ENCODE measurements around the gene ZNF493. TPM values are rescaled to one million over a fixed set of nuclear protein-coding genes. Genes with fewer than 3 reads are reported as not detected.

Gene ZNF493
- total and polyA plus RNA-seq, 12 donors, result 8.0 to 69.8 (median 22.6) TPM

DNA sequence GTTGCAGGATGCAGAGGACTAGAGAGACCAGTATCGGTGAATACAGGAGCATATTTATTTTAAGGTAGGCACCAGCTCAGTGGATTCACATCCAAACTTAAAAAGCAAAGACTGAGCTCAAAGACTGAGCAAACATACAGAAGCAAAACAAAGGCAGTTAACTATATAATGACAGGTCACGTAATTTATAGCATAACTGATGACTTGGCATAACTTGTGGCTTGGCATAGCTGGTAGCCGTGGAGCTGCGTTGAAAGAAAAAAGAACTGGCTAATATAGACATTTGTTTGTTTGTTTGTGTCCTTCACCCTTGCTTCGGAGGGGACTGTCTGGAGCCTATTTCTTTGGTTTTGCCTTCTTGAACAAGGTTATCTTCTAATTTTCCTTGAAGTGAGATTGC lies 33.7 kb downstream of the ZNF493 start:
- Histone ChIP-seq H3K27me3 (no peaks in the 10 kb centered on the region), H3K4me3 (no peak overlapping the region), H3K4me1 (replicated peaks in 1 of 2) (no peaks in the 10 kb centered on the region), H3K9me3 (replicated peaks in 1 of 3) (peaks cover 0 to 13% (median 0%) of the 10 kb centered on the region in 3 donors), H3K36me3 (replicated peaks in 1 of 2) (no peaks in the 10 kb centered on the region), H3K27ac (no peak overlapping the region)
- intact Hi-C loops (cut with DNase I), result no loop called here
- WGBS, 4 donors, result 40 to 58% (median 46%) methylated on average over 5 of the region's 5 CpGs
- TF ChIP-seq, protein P1, sequence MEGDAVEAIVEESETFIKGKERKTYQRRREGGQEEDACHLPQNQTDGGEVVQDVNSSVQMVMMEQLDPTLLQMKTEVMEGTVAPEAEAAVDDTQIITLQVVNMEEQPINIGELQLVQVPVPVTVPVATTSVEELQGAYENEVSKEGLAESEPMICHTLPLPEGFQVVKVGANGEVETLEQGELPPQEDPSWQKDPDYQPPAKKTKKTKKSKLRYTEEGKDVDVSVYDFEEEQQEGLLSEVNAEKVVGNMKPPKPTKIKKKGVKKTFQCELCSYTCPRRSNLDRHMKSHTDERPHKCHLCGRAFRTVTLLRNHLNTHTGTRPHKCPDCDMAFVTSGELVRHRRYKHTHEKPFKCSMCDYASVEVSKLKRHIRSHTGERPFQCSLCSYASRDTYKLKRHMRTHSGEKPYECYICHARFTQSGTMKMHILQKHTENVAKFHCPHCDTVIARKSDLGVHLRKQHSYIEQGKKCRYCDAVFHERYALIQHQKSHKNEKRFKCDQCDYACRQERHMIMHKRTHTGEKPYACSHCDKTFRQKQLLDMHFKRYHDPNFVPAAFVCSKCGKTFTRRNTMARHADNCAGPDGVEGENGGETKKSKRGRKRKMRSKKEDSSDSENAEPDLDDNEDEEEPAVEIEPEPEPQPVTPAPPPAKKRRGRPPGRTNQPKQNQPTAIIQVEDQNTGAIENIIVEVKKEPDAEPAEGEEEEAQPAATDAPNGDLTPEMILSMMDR (IDR thresholded peaks at IDR 0.05), result no peak
- TF ChIP-seq POLR2A (IDR thresholded peaks at IDR 0.05), result no peak
- no peak for DNase-seq

DNA sequence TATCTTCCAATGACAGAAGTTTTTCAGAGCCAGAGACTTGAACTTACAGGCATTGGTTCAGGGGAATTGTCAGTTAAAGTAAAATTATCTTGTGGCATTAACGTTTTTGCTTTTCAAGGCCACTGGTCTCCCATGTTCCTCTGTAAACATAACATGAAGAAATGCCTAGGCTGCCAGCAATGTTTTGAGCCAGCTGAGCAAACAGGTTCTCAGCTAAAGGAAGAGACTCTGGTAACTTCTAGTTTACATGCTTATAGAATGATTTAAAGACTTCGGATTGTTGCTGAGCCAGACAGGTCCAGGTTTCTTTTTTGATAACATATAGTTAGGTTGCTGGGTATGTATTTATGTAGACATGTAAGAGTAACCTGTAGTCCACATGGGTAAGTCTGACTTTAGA lies 35.7 kb downstream of the ZNF493 start:
- intact Hi-C loops (cut with DNase I), result no loop called here
- 61 to 64% (median 63%) methylated on average over 2 of the region's 2 CpGs for WGBS, 4 donors
- Histone ChIP-seq H3K4me3 (no peak overlapping the region), H3K36me3 (replicated peaks in 1 of 2) (no peaks in the 10 kb centered on the region), H3K4me1 (replicated peaks in 1 of 2) (no peaks in the 10 kb centered on the region), H3K27me3 (no peaks in the 10 kb centered on the region), H3K9me3 (replicated peaks in 1 of 3) (peaks cover 0 to 7% (median 0%) of the 10 kb centered on the region in 3 donors), H3K27ac (no peak overlapping the region)
- no peak for DNase-seq
- TF ChIP-seq, protein P1 (IDR thresholded peaks at IDR 0.05), result no peak
- no peak for TF ChIP-seq POLR2A (IDR thresholded peaks at IDR 0.05)

DNA sequence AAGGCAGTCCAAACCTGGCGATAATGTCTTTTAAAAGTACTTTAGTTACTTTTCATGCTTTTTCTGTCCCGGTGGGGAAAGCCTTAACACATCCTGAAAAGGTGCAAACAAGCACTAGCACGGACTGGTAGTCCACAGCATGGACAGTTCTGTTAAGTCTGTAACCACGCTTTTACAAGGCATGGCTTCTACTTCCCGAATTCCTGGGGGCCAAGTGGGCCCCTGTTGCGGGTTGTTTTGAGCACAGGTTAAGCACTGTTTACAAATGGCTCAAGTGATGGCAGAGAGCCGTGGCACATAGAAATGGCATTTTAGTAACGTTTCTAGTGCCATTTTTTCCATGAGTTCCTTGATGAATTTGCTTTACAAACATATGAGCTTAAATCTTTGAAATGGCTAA lies 37.6 kb downstream of the ZNF493 start:
- Histone ChIP-seq H3K27ac (no peak overlapping the region), H3K9me3 (replicated peaks in 1 of 3) (peaks cover 0 to 3% (median 0%) of the 10 kb centered on the region in 3 donors), H3K36me3 (replicated peaks in 1 of 2) (no peaks in the 10 kb centered on the region), H3K4me1 (replicated peaks in 1 of 2) (peaks cover 0 to under 1% of the 10 kb centered on the region in 2 donors), H3K27me3 (no peaks in the 10 kb centered on the region), H3K4me3 (no peak overlapping the region)
- WGBS, 4 donors, result 85 to 88% (median 86%) methylated on average over 8 of the region's 8 CpGs
- TF ChIP-seq POLR2A (IDR thresholded peaks at IDR 0.05), result no peak
- TF ChIP-seq, protein P1 (IDR thresholded peaks at IDR 0.05), result no peak
- intact Hi-C loops (cut with DNase I), result no loop called here
- no peak for DNase-seq

DNA sequence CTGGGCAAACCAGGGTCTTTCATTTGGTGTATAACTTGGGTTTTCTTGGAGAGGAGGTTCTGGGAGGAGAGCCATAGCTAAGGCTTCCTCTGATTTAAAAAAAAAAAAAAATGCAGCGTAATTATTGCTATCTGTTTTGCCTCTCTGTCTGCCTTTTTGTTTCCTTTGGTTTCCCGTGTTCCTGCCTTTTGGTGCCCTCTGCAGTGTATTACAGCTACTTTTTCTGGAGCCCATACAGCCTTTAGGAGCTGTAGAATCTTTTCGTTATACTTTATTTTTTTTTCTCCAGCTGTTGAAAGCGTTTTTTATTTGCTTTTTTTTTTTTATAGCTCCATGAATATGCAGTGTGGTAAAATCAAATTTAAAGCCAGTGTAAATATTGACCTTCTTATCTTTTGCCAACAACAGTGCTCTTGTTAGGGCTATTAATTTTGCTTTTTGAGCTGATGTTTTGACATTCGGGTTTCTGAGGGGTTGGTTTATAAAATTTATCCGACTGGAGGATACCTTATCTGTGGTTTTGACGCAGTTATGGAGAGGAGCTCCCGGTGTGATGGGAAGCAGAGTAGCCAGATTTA lies 38.1 kb downstream of the ZNF493 start:
- WGBS, 4 donors, result 52 to 76% (median 60%) methylated on average over 8 of the region's 8 CpGs
- H3K27ac ChIP-seq, result no peak overlapping the region

More for the DNA sequence above, 38.1 kb downstream of the ZNF493 start:
- Histone ChIP-seq H3K4me3 (no peak overlapping the region), H3K36me3 (replicated peaks in 1 of 2) (no peaks in the 10 kb centered on the region), H3K9me3 (replicated peaks in 1 of 3) (peaks cover 0 to 3% (median 0%) of the 10 kb centered on the region in 3 donors), H3K27me3 (no peaks in the 10 kb centered on the region), H3K4me1 (replicated peaks in 1 of 2) (peaks cover under 1 to 5% of the 10 kb centered on the region in 2 donors)
- TF ChIP-seq, protein P1 (IDR thresholded peaks at IDR 0.05), result no peak
- TF ChIP-seq POLR2A (IDR thresholded peaks at IDR 0.05), result no peak
- no peak for DNase-seq
- intact Hi-C loops (cut with DNase I), result no loop called here

All from adrenal gland (tissue), 12 donors.